NCI-H2171 treated with DMSO at 0.1 percent for 48 hours (cell line): ENCODE data around the gene TRO.

Experiments
- DNase-seq: peaks from one replicate; lab custom pipeline; 2025; lab: John Stamatoyannopoulos, UW

Gene TRO

DNA sequence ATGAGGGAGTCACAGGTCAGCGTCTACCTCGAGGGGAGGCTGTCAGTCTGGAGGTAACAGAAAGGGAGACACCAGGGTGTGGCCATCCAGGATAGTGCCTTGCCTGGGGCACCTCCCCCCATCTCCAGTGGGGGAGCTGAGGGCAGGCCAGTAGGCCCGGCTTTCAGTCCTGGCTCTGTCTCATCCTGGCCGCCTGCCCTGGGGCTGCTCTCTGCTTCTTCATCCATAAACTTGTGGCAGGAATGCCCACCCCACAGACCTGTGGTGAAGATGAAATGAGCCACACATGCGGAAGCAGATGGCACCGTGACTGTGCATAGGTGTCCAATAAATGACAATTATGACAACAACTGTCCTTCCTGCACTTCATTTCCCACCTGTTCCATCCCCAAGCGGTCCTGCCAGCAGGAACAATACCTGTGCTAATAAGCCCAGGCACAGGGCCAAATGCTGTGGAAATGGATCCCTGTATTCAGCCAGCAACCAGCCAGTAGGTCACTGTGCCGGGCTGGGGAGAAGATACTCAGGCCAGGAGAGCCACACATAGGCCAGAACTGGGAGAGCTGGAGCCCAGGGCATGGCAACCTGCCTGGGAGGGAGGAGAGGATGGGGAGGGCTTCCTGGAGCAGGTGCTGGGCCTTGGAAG lies 30.2 kb downstream of the TRO start:
- DNase-seq = peak; percentile 18

DNA sequence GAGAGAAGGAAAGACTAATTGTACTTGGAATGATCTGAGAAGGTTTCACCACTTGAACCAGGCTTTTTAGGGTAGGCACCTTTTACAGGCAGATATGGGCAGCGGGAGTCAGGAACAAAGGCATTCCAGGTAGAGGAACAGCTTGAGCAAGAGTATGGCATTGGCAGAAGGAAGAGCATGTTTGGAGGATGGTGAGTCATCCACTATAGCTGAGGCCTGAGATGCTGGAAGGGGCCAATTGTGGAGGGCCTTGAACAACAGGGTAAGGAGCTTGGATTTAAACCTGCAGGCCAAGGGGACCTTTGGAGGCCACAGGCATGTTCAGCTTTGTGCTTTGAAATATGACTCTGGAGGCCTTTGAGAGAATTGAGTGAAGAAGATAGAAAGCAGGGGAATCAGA lies 41.1 kb downstream of the TRO start:
- DNase-seq = no peak

DNA sequence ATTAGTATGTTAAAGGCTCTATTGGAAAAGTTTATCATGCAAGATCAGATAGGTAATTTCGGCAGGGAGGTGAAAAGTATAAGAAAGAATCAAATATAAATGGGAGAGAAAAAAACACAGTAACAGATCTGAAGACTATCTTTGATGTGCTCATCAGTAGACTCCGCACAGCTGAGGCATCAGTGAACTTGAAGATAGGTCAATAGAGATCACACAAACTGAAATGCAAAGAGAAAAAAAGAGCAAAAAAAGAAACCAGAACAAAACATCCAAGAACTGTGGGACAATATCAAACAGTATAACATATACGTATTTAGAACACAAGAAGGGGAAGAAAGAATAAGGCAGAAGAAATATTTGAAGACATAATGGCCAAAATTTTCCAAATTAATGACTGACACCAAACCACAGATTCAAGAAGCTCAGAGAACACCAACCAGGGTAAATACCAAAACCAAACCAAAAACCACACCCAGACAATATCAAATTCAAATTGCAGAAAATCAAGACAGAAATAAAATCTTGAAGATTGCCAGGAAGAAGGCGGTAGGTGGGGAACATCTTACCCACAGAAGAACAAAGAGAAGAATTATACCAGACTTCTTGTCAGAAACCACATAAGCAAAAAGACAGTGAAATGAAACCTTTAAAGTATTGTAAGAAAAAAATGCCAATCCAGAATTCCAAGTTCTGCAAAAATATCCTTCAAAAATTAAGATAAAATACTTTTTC lies 44.3 kb downstream of the TRO start:
- no peak for DNase-seq

DNA sequence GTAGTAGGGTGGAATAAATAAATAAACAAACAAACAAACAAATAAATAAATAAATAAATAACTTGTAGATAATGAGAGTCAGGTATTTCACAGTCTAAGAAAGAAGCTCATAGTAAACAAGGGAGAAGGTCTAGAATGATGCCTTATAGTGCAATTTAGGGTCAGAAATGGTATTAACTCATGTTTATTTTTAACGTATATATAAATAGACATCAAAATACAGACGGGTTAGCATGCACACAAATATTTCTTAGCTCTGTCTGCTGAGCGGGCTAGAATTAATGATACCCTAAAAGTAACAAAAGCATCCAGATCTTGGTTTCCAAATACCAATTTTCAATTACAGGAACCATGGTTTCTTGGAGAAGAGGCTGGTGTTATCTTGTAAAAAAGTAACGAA lies 56.8 kb downstream of the TRO start:
- no peak for DNase-seq

DNA sequence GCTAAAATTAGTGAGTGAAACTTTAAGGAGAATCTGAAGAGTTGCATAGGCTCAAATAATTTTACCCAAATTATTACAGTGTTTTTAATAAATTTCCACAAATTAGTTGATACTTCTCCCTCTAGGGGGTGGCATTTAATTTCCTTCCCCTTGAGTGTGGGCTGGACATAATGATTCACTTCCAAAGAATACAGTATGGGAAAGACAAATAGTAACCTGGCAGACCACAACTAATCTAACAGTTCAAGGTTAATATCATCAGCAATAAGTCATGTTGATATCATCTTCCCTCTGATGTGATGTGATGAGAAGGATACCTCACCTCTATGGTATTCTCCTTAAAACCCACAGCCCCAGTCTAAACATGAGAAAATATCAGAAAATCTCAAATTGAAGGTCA lies 57.8 kb downstream of the TRO start:
- DNase-seq = no peak

DNA sequence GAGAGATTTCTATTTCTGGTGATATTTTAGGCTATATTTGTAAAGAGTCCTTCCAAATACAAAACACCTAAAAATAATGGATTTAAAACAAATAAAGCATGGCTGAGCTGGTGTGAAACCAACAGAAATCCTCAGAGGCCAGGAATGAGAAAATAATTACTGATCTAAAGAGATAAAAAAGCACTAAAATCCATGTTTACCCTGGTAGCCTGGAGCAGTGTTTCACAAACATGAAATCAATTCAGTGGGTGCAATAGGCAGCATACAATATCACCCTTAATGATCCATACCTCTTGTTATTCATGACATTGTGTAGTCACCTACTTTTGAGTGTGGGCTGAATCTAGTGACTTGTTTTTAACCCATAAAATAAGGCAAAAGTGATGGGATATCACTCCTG lies 58.8 kb downstream of the TRO start:
- DNase-seq = no peak

DNA sequence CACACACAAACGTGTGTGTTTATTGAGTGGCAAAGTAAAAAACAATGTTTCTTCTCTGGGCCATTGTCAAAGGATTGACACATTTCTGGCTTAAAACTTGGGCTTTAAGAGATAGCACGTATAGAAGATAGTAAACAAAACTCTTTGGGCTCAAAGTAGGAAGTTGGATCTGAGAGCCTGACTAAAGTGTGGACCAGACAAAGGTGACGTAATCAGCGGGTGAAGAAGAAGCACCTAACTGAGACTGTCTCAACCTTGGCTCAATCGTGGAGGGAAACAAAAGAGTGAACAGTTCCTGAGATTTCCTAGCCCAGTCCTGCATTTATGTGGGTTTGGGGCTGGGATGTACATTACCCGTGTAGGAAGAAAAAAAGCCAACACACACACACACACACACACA lies 59.7 kb downstream of the TRO start:
- no peak for DNase-seq
